SW 1271 (cell line): ENCODE data around the gene ELMO2.

Experiments
- DNase-seq, 2 experiments: peaks; one replicate each; lab custom pipeline; 2025; lab: John Stamatoyannopoulos, UW

Gene ELMO2

GRCh38 chr20:46352370-46352938 lies 54.0 kb downstream of the ELMO2 start:
- DNase-seq = no peak

GRCh38 chr20:46351357-46352058 lies 54.9 kb downstream of the ELMO2 start:
- DNase-seq = no peak

- no peak for DNase-seq
These were observed 55.5 kb downstream of the ELMO2 start for GRCh38 chr20:46350986-46351267.

- DNase-seq = no peak
These were observed 56.0 kb downstream of the ELMO2 start for GRCh38 chr20:46350201-46350985.

GRCh38 chr20:46349742-46350056 lies 56.7 kb downstream of the ELMO2 start:
- no peak for DNase-seq

- peak in 1 of 2 experiments; percentile 15 for DNase-seq
These were observed 57.2 kb downstream of the ELMO2 start for GRCh38 chr20:46349035-46349741.

- DNase-seq = peak in 1 of 2 experiments; percentile 20
These were observed 58.3 kb downstream of the ELMO2 start for GRCh38 chr20:46347841-46348803.

- no peak for DNase-seq
These were observed 59.6 kb downstream of the ELMO2 start for GRCh38 chr20:46346770-46347169.

GRCh38 chr20:46344488-46345162 lies 61.8 kb downstream of the ELMO2 start:
- DNase-seq = no peak

- no peak for DNase-seq
These were observed 62.4 kb downstream of the ELMO2 start for GRCh38 chr20:46343975-46344357.

- DNase-seq = no peak
These were observed 63.0 kb downstream of the ELMO2 start for GRCh38 chr20:46343348-46343974.

- no peak for DNase-seq
These were observed 63.7 kb downstream of the ELMO2 start for GRCh38 chr20:46342451-46343347.

GRCh38 chr20:46342010-46342378 lies 64.4 kb downstream of the ELMO2 start:
- DNase-seq = no peak

GRCh38 chr20:46341074-46342009 lies 65.1 kb downstream of the ELMO2 start:
- no peak for DNase-seq

- DNase-seq = no peak
These were observed 67.4 kb downstream of the ELMO2 start for GRCh38 chr20:46339037-46339436.

- no peak for DNase-seq
These were observed 69.7 kb downstream of the ELMO2 start for GRCh38 chr20:46336735-46337134.

GRCh38 chr20:46334303-46334904 lies 72.0 kb downstream of the ELMO2 start:
- DNase-seq = no peak
